GM12874 (cell line): ENCODE results near the gene FAM161B.

Experiments used
- CTCF ChIP-seq: IDR thresholded peaks from 2 replicates; pipeline ENCODE4 v1.5.1; 2011; ENCODE audit warnings: low read depth, mild to moderate bottlenecking, control low read depth, low read length, moderate library complexity; ENCODE audit not compliant: insufficient read depth

Gene FAM161B

GRCh38 chr14:73949752-73950734 is at the start of gene FAM161B, which contains the start of gene COQ6:
Gene FAM161B, minus strand, starts transcription at chr14:73950094. Its CDS starts 68 bp downstream, at chr14:73950026.
Gene COQ6, plus strand, starts transcription at chr14:73950302. Its CDS starts 31 bp downstream, at chr14:73950333.
- TF ChIP-seq CTCF, result 0 out of 2 replicates have a peak, but pooled peaks have one; percentile 18

- TF ChIP-seq CTCF, result no peak
These were observed 48.8 kb upstream of the FAM161B start for GRCh38 chr14:73998726-73999125.

GRCh38 chr14:73997944-73998447 is 48.1 kb upstream of the FAM161B start:
- no peak for TF ChIP-seq CTCF

GRCh38 chr14:73997108-73997943 is 47.4 kb upstream of the FAM161B start:
- TF ChIP-seq CTCF, result no peak

- TF ChIP-seq CTCF, result no peak
These were observed 46.8 kb upstream of the FAM161B start for GRCh38 chr14:73996731-73997107.

GRCh38 chr14:73995977-73996378 is 46.1 kb upstream of the FAM161B start:
- no peak for TF ChIP-seq CTCF

GRCh38 chr14:73991092-73991491 is 41.2 kb upstream of the FAM161B start:
- TF ChIP-seq CTCF, result no peak
